ENCODE results near the gene SPTSSB. TPM values are rescaled to one million over a fixed set of nuclear protein-coding genes. Genes with fewer than 3 reads are reported as not detected.

Gene SPTSSB
- total RNA-seq, 1 experiment from 2014 or later: 2.9 TPM

DNA sequence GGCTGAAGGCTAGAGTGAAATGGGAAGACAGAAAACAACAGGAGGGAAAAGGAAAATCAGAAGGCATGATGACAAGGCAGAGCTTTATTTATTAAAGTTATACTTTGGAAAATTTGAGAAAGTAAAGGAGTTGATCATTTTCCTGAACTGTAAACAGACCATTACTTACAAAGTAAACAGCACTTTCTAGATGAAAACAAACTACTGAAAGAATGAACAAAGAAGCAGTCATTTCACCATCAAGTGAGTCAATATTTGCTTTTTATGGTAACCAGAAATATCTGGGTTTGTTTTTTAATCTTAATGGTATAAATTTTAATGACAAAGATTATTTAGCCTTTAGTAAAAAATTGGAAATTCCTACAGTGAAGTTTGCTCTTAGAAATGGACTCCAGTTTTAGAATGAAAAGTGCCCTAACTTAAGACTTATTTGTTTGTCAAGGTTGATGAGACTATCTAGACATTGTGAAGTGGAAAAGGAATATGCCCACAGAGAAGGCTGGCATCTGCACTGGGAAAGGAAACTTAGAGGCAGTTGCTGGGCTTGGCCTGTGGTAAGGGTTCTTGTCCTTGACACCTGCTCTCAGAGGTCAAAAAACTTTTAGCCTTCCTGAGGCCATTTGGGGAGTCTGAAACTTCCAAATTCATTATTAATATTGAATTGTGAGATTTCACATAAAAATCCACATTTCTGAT lies 47.2 kb downstream of the SPTSSB start:
- intact Hi-C loops (cut with micrococcal nuclease): no loop called here
- Histone ChIP-seq H3K9ac (ENCODE audit: low read length) (no peak overlapping the region), H3K9me3 (ENCODE audit: control insufficient read depth in 1 of 2, insufficient read depth in 1 of 2, low read depth in 1 of 2, low read length in 2 of 2) (no peaks in the 10 kb centered on the region), H3K4me3 (replicated peaks in 1 of 2; ENCODE audit: low read depth in 1 of 2, low read length in 2 of 2) (no peak overlapping the region), H3K27ac (ENCODE audit: low read depth, low read length) (no peak overlapping the region), H3K9me2 (ENCODE audit: insufficient read depth) (no peaks in the 10 kb centered on the region), H3K27me3 (ENCODE audit: insufficient read depth, low read length) (no peaks in the 10 kb centered on the region), H3K36me3 (ENCODE audit: control insufficient read depth in 1 of 2, insufficient read depth in 2 of 2, low read length in 2 of 2) (no peaks in the 10 kb centered on the region), H2AFZ (ENCODE audit: low read depth, low read length, poor library complexity, severe bottlenecking) (no peak overlapping the region), H3K4me2 (ENCODE audit: low read length) (no peak overlapping the region), H3K79me2 (ENCODE audit: insufficient read depth, low read length) (no peaks in the 10 kb centered on the region), H4K20me1 (ENCODE audit: insufficient read depth) (no peaks in the 10 kb centered on the region), H3K4me1 (ENCODE audit: control insufficient read depth in 1 of 2, insufficient read depth in 2 of 2, low read length in 2 of 2) (no peaks in the 10 kb centered on the region)
- TF ChIP-seq CEBPB (IDR thresholded peaks at IDR 0.05; ENCODE audit: low read depth) (no peak), JUND (IDR thresholded peaks at IDR 0.05) (no peak), ELF1 (IDR thresholded peaks at IDR 0.05; ENCODE audit: borderline replicate concordance, low read depth) (no peak), FOSL1 (IDR thresholded peaks at IDR 0.05; ENCODE audit: low read depth) (no peak), ZBTB33 (IDR thresholded peaks at IDR 0.05; ENCODE audit: extremely low read depth, insufficient replicate concordance, low read length) (no peak), POLR2A (IDR thresholded peaks at IDR 0.05; ENCODE audit: borderline replicate concordance, extremely low read depth, insufficient read depth, insufficient read length) (no peak), ATF3 (IDR thresholded peaks at IDR 0.05) (no peak), CBX3 (IDR thresholded peaks at IDR 0.05; ENCODE audit: low read depth) (no peak), EZH2 (IDR thresholded peaks at IDR 0.05) (no peak), ZNF274 (IDR thresholded peaks at IDR 0.05; ENCODE audit: low read depth, low read length) (no peak), EZH2phosphoT487 (IDR thresholded peaks at IDR 0.05; ENCODE audit: borderline replicate concordance) (no peak), YY1 (IDR thresholded peaks at IDR 0.05; ENCODE audit: extremely low read depth, insufficient replicate concordance, low read depth, low read length) (no peak), CTCF (IDR thresholded peaks at IDR 0.05 in 2 of 3, conservative IDR thresholded peaks at IDR 0.05 in 1 of 3; ENCODE audit: borderline replicate concordance in 1 of 3, insufficient read depth in 1 of 3, low read depth in 2 of 3, low read length in 2 of 3) (no peak), TCF7L2 (IDR thresholded peaks at IDR 0.05; ENCODE audit: borderline replicate concordance, extremely low read depth, insufficient read depth, insufficient read length) (no peak), RAD21 (IDR thresholded peaks at IDR 0.05; ENCODE audit: low read depth) (no peak)
- TF ChIP-seq, protein P1, sequence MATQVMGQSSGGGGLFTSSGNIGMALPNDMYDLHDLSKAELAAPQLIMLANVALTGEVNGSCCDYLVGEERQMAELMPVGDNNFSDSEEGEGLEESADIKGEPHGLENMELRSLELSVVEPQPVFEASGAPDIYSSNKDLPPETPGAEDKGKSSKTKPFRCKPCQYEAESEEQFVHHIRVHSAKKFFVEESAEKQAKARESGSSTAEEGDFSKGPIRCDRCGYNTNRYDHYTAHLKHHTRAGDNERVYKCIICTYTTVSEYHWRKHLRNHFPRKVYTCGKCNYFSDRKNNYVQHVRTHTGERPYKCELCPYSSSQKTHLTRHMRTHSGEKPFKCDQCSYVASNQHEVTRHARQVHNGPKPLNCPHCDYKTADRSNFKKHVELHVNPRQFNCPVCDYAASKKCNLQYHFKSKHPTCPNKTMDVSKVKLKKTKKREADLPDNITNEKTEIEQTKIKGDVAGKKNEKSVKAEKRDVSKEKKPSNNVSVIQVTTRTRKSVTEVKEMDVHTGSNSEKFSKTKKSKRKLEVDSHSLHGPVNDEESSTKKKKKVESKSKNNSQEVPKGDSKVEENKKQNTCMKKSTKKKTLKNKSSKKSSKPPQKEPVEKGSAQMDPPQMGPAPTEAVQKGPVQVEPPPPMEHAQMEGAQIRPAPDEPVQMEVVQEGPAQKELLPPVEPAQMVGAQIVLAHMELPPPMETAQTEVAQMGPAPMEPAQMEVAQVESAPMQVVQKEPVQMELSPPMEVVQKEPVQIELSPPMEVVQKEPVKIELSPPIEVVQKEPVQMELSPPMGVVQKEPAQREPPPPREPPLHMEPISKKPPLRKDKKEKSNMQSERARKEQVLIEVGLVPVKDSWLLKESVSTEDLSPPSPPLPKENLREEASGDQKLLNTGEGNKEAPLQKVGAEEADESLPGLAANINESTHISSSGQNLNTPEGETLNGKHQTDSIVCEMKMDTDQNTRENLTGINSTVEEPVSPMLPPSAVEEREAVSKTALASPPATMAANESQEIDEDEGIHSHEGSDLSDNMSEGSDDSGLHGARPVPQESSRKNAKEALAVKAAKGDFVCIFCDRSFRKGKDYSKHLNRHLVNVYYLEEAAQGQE (IDR thresholded peaks at IDR 0.05; ENCODE audit: low read depth): no peak
- no TSS peak for BruUV-seq (replicated peaks)
- DNase-seq (ENCODE audit: low read depth, low spot score): no peak
- RAD21 ChIA-PET (ENCODE audit: low non-redundant PET in 1 of 2, low total read pairs in 2 of 2, uncharacterized antibody in 2 of 2, unreplicated experiment in 2 of 2): no interaction called here
- ATAC-seq: no peak
- CTCF ChIA-PET: no interaction called here
- POLR2A ChIA-PET: no interaction called here
